ENCODE data around the gene INPP5D.
A peak's percentile ranks its signal among the peaks of the same experiment; 100 is the strongest.

Gene INPP5D

GRCh38 chr2:233213011-233213410, 152.9 kb downstream of the INPP5D start:
- no peak for ATAC-seq

- ATAC-seq = no peak
These were observed 153.8 kb downstream of the INPP5D start for GRCh38 chr2:233213975-233214374.

GRCh38 chr2:233217892-233218377, 157.8 kb downstream of the INPP5D start:
- ATAC-seq = no peak

- ATAC-seq = no peak
These were observed 158.7 kb downstream of the INPP5D start for GRCh38 chr2:233218836-233219235.

- ATAC-seq = no peak
These were observed 159.7 kb downstream of the INPP5D start for GRCh38 chr2:233219848-233220247.

GRCh38 chr2:233221378-233222063, 161.4 kb downstream of the INPP5D start:
- ATAC-seq = no peak

- ATAC-seq = no peak
These were observed 163.1 kb downstream of the INPP5D start for GRCh38 chr2:233223059-233223894.

- no peak for ATAC-seq
These were observed 165.3 kb downstream of the INPP5D start for GRCh38 chr2:233225230-233226068.

- ATAC-seq = no peak
These were observed 166.4 kb downstream of the INPP5D start for GRCh38 chr2:233226511-233227031.

GRCh38 chr2:233227346-233227978, 167.3 kb downstream of the INPP5D start:
- no peak for ATAC-seq

- no peak for ATAC-seq
These were observed 168.2 kb downstream of the INPP5D start for GRCh38 chr2:233228376-233228775.

GRCh38 chr2:233233618-233234230, 173.6 kb downstream of the INPP5D start:
- ATAC-seq = no peak

GRCh38 chr2:233234264-233234663, 174.1 kb downstream of the INPP5D start:
- peak in 1 of 2 donors; percentile 18 for ATAC-seq

- no peak for ATAC-seq
These were observed 174.9 kb downstream of the INPP5D start for GRCh38 chr2:233234996-233235395.

- no peak for ATAC-seq
These were observed 175.8 kb downstream of the INPP5D start for GRCh38 chr2:233235977-233236376.

- no peak for ATAC-seq
These were observed 176.9 kb downstream of the INPP5D start for GRCh38 chr2:233236820-233237589.

- ATAC-seq = peak; percentile 45 to 49
These were observed 180.8 kb downstream of the INPP5D start for GRCh38 chr2:233240897-233241296.

GRCh38 chr2:233241803-233242202, 181.7 kb downstream of the INPP5D start:
- peak in 1 of 2 donors; percentile 9 for ATAC-seq

GRCh38 chr2:233242231-233242927, 182.2 kb downstream of the INPP5D start:
- ATAC-seq = peak; percentile 88

- no peak for ATAC-seq
These were observed 183.2 kb downstream of the INPP5D start for GRCh38 chr2:233243348-233243747.

All from activated CD4-positive, CD25-positive, alpha-beta regulatory T cell treated with anti-CD3 and anti-CD28 coated beads, Interleukin-2, amount 50 U/mL, for 24 hours (primary cell).